NCI-H2196 treated with DMSO at 0.1 percent for 48 hours (cell line): Measurements from ENCODE around the gene NUP210L.

Experiments
- DNase-seq: peaks from one replicate; lab custom pipeline; 2025; ENCODE audit not compliant: unreplicated experiment; lab: John Stamatoyannopoulos, UW

The NUP210L gene

DNA sequence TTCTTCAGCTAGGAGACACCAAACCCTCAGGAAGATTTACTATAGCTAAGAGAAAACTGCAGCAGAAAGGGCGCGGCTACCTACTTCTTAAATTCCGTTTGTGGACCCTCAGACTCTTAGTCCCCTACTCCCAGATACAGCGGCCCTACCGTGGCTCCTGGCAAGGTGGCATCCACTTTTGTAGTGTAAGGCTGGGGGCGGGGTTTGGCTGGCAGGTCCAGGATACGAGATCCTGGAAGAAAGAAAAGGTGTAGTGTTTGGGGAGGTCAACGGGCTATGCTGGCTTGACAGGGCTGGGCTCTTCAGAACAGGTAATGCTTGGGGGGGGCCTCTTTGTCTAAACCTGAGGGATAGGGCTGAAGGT lies 186.9 kb downstream of the NUP210L start:
- DNase-seq = peak; percentile 43

- DNase-seq = peak; percentile 96
Observed at GRCh38 chr1:153967107-153967999, 187.5 kb downstream of the NUP210L start, which contains the start of gene CREB3L4. TSS of gene CREB3L4 (plus strand) at chr1:153967902. CDS start at chr1:153968526, 624 bp downstream.

GRCh38 chr1:153963850-153964331 lies 191.0 kb downstream of the NUP210L start:
- DNase-seq = no peak

DNA sequence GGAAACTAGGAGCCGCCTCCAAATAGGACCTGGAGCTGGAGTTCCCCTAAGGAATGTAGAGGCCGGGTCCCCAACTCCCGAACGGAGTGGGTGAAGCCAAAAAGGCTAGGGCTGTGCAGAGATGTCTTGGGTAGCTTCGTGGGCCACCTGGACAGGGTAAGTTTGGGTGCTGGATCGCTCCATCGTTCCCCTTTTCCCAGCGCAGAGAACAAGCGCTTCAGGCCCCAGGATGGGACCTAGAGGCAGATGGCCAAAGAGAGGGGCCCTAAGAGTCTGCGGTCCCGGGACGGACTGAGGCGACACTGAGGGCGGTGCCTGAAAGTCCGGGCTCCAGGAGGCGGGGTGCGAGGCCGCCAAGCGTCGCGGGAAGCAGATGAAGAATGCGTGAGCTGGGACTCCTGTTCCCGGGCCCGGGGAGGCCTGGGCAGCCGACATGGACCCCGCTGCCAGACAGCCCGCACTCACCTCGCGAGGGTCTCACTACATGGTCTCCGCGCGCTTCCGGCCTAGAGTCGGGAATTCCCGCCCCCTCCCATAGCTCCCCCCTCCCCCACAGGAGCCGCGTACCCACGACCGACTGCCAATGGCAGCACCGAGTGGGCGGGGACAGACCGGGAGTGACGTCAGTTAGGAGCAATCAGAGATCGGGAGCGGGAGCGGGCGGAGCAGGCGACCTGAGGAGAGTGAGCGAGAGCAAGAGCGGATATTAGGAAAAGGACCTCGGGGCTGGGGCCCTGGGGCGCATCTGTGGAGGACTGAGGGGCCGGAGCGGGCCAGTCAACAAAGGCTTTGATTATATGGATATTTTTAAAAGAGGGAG lies 191.6 kb downstream of the NUP210L start, which contains the start of gene SLC39A1:
TSS of gene SLC39A1 (minus strand) at position 508 of the 820 bp plus-strand sequence. CDS start 822 bp downstream, outside the sequence.
- DNase-seq = peak; percentile 94

DNA sequence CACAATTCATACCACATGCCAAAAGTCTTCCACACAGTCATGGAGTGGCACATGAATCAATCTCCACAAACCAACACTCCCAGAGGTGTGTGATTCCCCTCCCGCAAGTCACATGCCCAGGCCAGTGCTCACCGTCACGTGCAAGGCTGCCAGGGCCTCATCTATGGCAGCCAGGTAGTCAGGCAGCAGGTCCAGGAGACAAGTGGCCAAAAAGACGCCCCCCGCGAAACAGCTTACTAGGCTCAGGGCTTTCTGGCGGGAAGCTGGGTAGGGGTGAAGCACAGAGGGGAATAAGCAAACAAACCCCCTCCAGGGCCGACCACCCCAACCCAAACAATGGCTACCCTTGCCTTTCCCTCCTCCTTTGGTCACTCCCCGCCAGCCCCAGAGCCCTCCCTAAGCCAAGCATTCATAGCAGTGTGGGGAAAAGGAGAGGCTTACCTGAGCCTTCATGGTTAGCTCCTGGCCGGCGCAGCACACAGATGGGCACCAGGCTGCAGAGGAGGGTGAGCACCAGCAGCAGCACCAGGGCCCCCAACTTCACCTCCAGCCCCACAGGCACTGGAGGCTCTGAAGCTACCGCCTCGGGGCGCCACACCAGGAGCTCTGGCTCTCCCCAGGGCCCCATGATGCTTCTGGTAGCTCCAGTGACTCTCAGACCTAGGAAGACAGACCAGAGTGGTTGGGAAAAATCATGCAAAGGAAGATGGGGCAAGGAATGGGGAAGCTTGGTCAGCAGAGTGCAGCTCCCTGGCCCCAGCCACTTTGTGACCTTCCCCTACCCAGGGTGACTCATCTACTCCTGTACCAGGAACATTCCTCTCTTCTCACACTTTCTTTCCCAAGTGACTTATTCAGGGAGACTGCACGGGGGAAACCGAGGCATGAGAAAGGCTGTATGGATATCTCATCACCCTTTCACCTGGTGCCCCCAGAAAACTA lies 192.5 kb downstream of the NUP210L start:
- DNase-seq = no peak

DNA sequence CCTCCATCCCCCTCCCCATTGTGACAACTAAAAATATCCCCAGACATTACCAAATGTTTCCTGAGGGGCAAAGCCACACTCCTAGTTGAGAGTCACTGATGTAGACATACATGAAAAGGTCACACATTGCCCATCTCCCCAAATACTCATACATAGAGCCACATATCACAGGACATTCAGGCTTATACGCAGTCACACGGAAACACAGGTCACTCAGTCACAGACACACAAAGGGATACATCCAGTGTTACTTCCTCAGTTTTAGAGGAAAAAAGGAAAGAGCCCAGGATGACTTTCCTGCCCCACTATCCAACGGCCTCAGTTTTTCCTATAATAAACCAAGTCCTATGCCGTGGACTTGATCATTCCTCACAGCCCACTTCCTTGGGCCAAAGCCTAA lies 193.5 kb downstream of the NUP210L start:
- no peak for DNase-seq

DNA sequence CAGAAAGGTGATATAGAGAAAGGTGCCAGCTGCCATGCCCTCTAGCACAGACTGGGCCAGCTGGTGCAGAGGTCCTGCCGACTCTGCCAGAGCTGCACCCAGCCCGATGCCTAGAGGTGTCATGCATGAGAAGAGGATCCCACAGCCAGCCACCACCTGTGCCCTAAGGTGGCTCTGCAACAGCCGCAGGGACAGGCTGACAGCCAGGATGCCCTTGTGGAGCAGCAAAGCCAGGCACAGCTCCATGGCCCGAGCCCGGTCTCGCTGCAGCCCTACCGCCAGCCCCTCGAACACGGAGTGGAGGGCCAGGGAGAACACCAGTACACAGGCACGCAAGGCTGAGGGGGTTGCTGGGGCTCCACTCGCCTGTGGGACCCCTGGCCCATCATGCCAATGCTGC lies 194.7 kb downstream of the NUP210L start:
- no peak for DNase-seq

DNA sequence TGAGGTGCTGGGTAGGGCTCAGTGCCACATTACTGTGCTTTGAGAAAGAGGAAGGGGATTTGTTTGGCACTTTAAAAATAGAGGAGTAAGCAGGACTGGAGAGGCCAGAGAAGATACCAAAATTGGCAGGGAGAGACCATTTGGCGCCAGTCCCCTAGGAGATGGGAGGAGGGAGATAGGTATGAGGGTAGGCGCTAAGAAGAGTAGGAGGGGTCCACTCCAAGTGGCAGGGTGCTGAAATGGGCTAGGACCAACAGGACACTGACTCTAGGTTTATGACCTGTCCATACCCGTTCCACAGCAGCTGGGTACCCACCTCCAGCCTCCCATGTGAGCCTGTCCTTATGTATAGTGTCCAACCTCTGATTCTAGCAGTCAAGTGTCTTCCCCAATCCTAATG lies 195.4 kb downstream of the NUP210L start:
- DNase-seq = no peak

DNA sequence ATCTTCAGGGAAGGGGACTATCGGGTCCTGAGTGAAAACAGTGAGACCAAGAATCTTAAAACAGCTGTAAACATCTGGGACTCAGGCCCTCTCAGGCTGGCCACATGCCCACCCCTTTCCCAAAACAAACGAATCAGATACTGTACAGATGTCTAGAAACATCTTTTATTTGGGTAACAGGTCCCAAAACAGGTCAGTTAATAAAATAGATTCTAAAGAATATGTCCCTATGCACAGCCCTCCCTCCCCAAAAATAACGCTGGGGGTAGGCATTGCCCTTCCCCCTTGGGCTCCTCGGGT lies 196.0 kb downstream of the NUP210L start:
- no peak for DNase-seq

- DNase-seq = peak; percentile 98
Observed at GRCh38 chr1:153958111-153958960, 196.5 kb downstream of the NUP210L start, which contains the start of gene CRTC2. TSS of gene CRTC2 (minus strand) at chr1:153958612. CDS start at chr1:153958497, 115 bp downstream.

DNA sequence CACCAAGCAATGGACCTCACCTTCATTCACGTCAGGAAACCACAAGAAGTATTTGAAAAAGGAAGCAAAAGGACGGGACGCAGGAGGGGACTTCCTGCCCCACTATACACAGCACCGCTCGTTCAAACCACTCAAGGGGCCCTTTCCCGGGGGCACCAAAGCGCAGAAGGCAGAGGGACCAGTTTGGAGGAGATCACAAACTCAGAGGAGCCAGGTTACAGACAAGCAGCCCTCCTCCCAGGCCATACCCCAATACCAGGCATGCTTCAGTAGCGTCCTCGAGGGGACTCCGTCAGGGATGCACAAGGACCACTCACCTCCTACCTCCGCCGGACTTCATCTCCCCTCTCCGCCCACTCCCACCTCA lies 197.1 kb downstream of the NUP210L start:
- DNase-seq = no peak

GRCh38 chr1:153956997-153957715 lies 197.7 kb downstream of the NUP210L start:
- DNase-seq = no peak

DNA sequence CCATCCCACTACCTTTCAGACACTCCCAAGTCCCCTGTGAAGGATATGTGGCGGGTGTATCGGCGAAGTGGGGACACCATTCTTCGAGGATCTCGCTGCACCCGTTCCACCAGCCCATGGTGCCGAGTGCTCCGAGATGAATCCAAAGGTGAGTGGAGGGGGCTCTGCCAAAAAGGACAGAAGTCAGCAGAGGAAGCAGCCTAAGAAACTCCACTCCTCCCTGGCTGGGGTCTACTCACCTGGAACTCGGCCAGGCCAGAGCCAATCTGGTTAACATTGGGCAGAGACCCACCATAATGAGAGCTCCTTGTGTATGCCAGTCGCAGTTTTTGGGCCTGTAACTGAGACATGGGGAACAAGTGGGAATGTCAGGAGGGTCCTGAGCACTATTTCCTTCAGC lies 200.0 kb downstream of the NUP210L start:
- DNase-seq = no peak

DNA sequence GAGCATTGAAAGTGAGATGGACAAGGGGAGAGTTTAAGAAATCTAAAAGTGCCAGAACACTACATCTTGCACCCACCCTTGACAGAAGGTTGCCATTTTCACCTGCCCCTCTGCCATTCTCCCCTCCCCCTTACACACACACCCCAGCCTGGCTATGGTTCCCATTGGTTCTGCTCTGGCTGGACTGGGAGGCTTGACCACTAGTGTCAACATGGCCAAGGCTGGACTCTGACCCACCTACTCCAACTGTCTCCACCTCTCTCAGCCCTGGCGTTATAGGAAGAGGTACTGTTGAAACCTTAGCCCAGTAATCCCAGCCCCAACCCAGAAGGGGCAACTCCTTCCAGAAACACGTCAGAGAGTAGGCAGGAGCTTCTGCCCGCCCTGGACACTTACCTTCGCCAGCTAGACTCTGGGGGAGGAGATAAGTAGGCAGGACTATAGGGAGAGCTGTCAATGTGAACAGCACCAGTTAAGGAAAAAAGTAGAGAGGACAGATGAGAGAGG lies 201.0 kb downstream of the NUP210L start:
- DNase-seq = no peak

GRCh38 chr1:153951801-153952200 lies 203.1 kb downstream of the NUP210L start:
- no peak for DNase-seq

- no peak for DNase-seq
Observed at GRCh38 chr1:153951183-153951582, 203.7 kb downstream of the NUP210L start.

DNA sequence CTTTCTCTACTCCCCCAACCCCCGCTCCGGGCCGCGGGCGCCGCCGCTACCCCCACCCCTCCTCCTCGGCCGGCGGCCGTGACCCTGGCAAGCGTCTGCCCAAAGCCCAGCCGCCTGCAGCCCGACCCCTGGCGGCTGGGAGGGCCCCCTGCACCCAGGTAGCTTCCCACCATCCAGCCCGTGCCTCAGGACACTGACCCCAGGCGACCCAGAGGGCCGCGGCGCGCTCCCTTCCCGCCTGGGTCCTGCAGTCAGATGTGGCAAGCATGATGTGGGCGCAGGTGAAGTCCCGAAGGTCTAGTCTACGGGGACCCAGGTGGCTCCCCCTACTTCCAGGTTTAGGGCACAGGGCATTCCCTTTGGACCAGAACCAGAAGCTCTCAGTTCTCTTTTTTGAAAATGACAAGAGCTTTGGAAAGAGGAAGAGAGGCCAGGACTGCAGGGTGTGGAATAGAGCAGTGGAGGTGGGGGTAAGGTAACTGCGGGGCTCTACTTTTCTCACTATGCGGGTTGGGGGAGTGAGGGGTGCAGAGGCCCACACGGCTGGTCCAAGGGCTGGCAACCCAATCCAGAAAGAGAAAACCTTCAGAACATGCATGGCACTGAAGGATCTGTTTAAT lies 208.1 kb downstream of the NUP210L start, which contains the start of gene DENND4B:
TSS of gene DENND4B (minus strand) at position 97 of the 620 bp plus-strand sequence. CDS start 2,344 bp downstream, outside the sequence.
- peak; percentile 62 for DNase-seq
